Endothelial cell (in vitro differentiated cells): ENCODE results near the gene SLC17A7. TPM values are rescaled to one million over a fixed set of nuclear protein-coding genes. Genes with fewer than 3 reads are reported as not detected.

Experiments
- DNase-seq: peaks from one replicate; pipeline ENCODE4 v3.0.0; 2021; ENCODE audit warnings: low spot score
- H3K27ac Mint-ChIP-seq: one replicate; pipeline ENCODE4 v1.8.0; 2021; ENCODE audit warnings: mixed read lengths, inconsistent platforms; ENCODE audit not compliant: unreplicated experiment
- H3K27me3 Mint-ChIP-seq: one replicate; pipeline ENCODE4 v1.8.0; 2021; ENCODE audit warnings: mild to moderate bottlenecking, moderate library complexity, mixed read lengths, inconsistent platforms; ENCODE audit not compliant: unreplicated experiment
- H3K36me3 Mint-ChIP-seq: one replicate; pipeline ENCODE4 v1.8.0; 2021; ENCODE audit warnings: mild to moderate bottlenecking, low read depth, mixed read lengths, inconsistent platforms; ENCODE audit not compliant: unreplicated experiment
- H3K4me1 Mint-ChIP-seq: one replicate; pipeline ENCODE4 v1.8.0; 2021; ENCODE audit warnings: mild to moderate bottlenecking, mixed read lengths, inconsistent platforms; ENCODE audit not compliant: unreplicated experiment
- H3K4me3 Mint-ChIP-seq: one replicate; pipeline ENCODE4 v1.8.0; 2021; ENCODE audit warnings: mild to moderate bottlenecking, mixed read lengths, inconsistent platforms; ENCODE audit not compliant: unreplicated experiment
- H3K9me3 Mint-ChIP-seq: one replicate; pipeline ENCODE4 v1.8.0; 2021; ENCODE audit warnings: mixed read lengths, inconsistent platforms; ENCODE audit not compliant: unreplicated experiment
- CTCF ChIP-seq: fragments of 200-600 bp; sonication (generic); IDR thresholded peaks from one replicate; pipeline ENCODE4 v1.5.0; 2021; ENCODE audit warnings: antibody characterized with exemption; ENCODE audit not compliant: unreplicated experiment
- total RNA-seq: library from RNA; stranded (reverse); fragmentation: NEBNext Ultra II Directional; extraction: Animal tissue kit (Norgen Biotek cat#: 25700); gene quantifications from one replicate; pipeline ENCODE4 v1.2.1, GENCODE V29; 2021; ENCODE audit not compliant: unreplicated experiment

The SLC17A7 gene
- total RNA-seq, 1 donor from 2014 or later, result 0.92 TPM

- DNase-seq, result no peak
- Mint-ChIP-seq H3K4me3 (no peak overlapping the region), H3K9me3 (no peaks in the 10 kb centered on the region), H3K27me3 (peaks cover 13% of the 10 kb centered on the region), H3K36me3 (no peaks in the 10 kb centered on the region), H3K4me1 (peaks cover 32% of the 10 kb centered on the region), H3K27ac (no peak overlapping the region)
- no peak for TF ChIP-seq CTCF
Measured at GRCh38 chr19:49415810-49416200, 25.5 kb downstream of the SLC17A7 start.

- no peak for DNase-seq
- H3K9me3 Mint-ChIP-seq, result no peaks in the 10 kb centered on the region
- no peak overlapping the region for H3K4me3 Mint-ChIP-seq
- TF ChIP-seq CTCF, result no peak
- peaks cover 11% of the 10 kb centered on the region for H3K27me3 Mint-ChIP-seq
- H3K27ac Mint-ChIP-seq, result no peak overlapping the region
- no peaks in the 10 kb centered on the region for H3K36me3 Mint-ChIP-seq
- peaks cover 30% of the 10 kb centered on the region for H3K4me1 Mint-ChIP-seq
Measured at GRCh38 chr19:49415102-49415809, 26.1 kb downstream of the SLC17A7 start.

- Mint-ChIP-seq H3K4me3 (no peak overlapping the region), H3K4me1 (peaks cover 37% of the 10 kb centered on the region), H3K27ac (no peak overlapping the region), H3K9me3 (no peaks in the 10 kb centered on the region), H3K36me3 (no peaks in the 10 kb centered on the region), H3K27me3 (peaks cover 9% of the 10 kb centered on the region)
- DNase-seq, result no peak
- no peak for TF ChIP-seq CTCF
Measured at GRCh38 chr19:49414256-49414655, 27.1 kb downstream of the SLC17A7 start.

- peaks cover 12% of the 10 kb centered on the region for H3K27me3 Mint-ChIP-seq
- no peaks in the 10 kb centered on the region for H3K36me3 Mint-ChIP-seq
- H3K9me3 Mint-ChIP-seq, result no peaks in the 10 kb centered on the region
- H3K4me3 Mint-ChIP-seq, result no peak overlapping the region
- TF ChIP-seq CTCF, result no peak
- H3K4me1 Mint-ChIP-seq, result peaks cover 42% of the 10 kb centered on the region
- no peak for DNase-seq
- no peak overlapping the region for H3K27ac Mint-ChIP-seq
Measured at GRCh38 chr19:49413348-49413747, 28.0 kb downstream of the SLC17A7 start.

- Mint-ChIP-seq H3K27me3 (peaks cover 15% of the 10 kb centered on the region), H3K36me3 (no peaks in the 10 kb centered on the region), H3K27ac (peak overlapping the region; percentile 8), H3K9me3 (no peaks in the 10 kb centered on the region), H3K4me1 (peaks cover 42% of the 10 kb centered on the region), H3K4me3 (no peak overlapping the region)
- no peak for TF ChIP-seq CTCF
- DNase-seq, result no peak
Measured at GRCh38 chr19:49411681-49412326, 29.5 kb downstream of the SLC17A7 start.
